CD4-positive, alpha-beta T cell (primary cell): ENCODE results near the gene TPPP. TPM values are rescaled to one million over a fixed set of nuclear protein-coding genes. Genes with fewer than 3 reads are reported as not detected.

Experiments used
- ATAC-seq: fragments of 200-7000 bp; cut with Tn5 transposase; one replicate; pipeline ENCODE4 v1.10.0; 2022; ENCODE audit warnings: mild to moderate bottlenecking; ENCODE audit not compliant: poor library complexity
- CTCF ChIA-PET: fragments of 350-600 bp; sonication (Branson Sonifier 250); formaldehyde crosslinking; loops from one replicate; lab custom pipeline; 2021; ENCODE audit warnings: antibody characterized with exemption, inconsistent platforms; lab: Charles Lee
- POLR2A ChIA-PET: fragments of 350-600 bp; sonication (Branson Sonifier 250); formaldehyde crosslinking; loops from one replicate; lab custom pipeline; 2021; ENCODE audit warnings: antibody characterized with exemption, inconsistent platforms; lab: Charles Lee
- DNase-seq, 14 experiments: peaks; one replicate each; pipeline ENCODE4 v3.0.0-alpha.2; 2013 to 2020; ENCODE audit warnings: mixed read lengths in 2 of 14
- H3K27ac ChIP-seq, 2 donors: one replicate each; pipeline versions ENCODE4 v1.5.1 to v1.7.0; 2013; ENCODE audit warnings: low read length in 2 of 2, low read depth in 1 of 2, mild to moderate bottlenecking in 1 of 2
- H3K27me3 ChIP-seq, 2 experiments: 1 replicate in 1 of 2; 2 replicates in 1 of 2; pipeline versions ENCODE4 v1.6.1 to v1.7.0; 2013; ENCODE audit warnings: low read length in 2 of 2, control low read depth in 1 of 2, mild to moderate bottlenecking in 1 of 2, moderate library complexity in 1 of 2; ENCODE audit not compliant: insufficient read depth in 2 of 2, control insufficient read depth in 1 of 2
- H3K36me3 ChIP-seq: one replicate; pipeline ENCODE4 v1.6.1; 2013; ENCODE audit warnings: low read length, control low read depth; ENCODE audit not compliant: insufficient read depth
- H3K4me1 ChIP-seq: one replicate; pipeline ENCODE4 v1.6.1; 2013; ENCODE audit warnings: low read length, control low read depth; ENCODE audit not compliant: insufficient read depth
- H3K4me3 ChIP-seq: one replicate; pipeline ENCODE4 v1.5.1; 2013; ENCODE audit warnings: mild to moderate bottlenecking, low read length, moderate library complexity
- H3K9me3 ChIP-seq, 2 experiments: 1 replicate in 1 of 2; 2 replicates in 1 of 2; pipeline versions ENCODE4 v1.6.1 to v1.7.0; 2013; ENCODE audit warnings: low read length in 2 of 2, mild to moderate bottlenecking in 2 of 2, control low read depth in 1 of 2, moderate library complexity in 1 of 2; ENCODE audit not compliant: control insufficient read depth in 1 of 2, insufficient read depth in 1 of 2
- H3K27ac Mint-ChIP-seq: one replicate; pipeline ENCODE4 v1.8.0; 2020; ENCODE audit warnings: mixed read lengths
- H3K27me3 Mint-ChIP-seq: one replicate; pipeline ENCODE4 v1.8.0; 2021; ENCODE audit warnings: mixed read lengths
- H3K36me3 Mint-ChIP-seq: one replicate; pipeline ENCODE4 v1.8.0; 2021; ENCODE audit warnings: low read depth, mixed read lengths
- H3K4me1 Mint-ChIP-seq: one replicate; pipeline ENCODE4 v1.8.0; 2021; ENCODE audit warnings: low read depth, mixed read lengths
- H3K4me3 Mint-ChIP-seq: one replicate; pipeline ENCODE4 v1.8.0; 2020; ENCODE audit warnings: mild to moderate bottlenecking, mixed read lengths
- H3K9me3 Mint-ChIP-seq: one replicate; pipeline ENCODE4 v1.8.0; 2020; ENCODE audit warnings: mixed read lengths
- CTCF ChIP-seq: fragments of 200-600 bp; IDR thresholded peaks from one replicate; pipeline ENCODE4 v1.8.0; 2022; ENCODE audit warnings: antibody characterized with exemption, mild to moderate bottlenecking
- intact Hi-C, 2 experiments: fragments of 100-400 bp; cut with DNase I in 1 of 2; cut with micrococcal nuclease in 1 of 2; formaldehyde crosslinking; loops; one replicate each; pipeline versions ENCODE4 v1.15.1 to v1.9.0; 2023 to 2025; cut with DNase I, micrococcal nuclease
- total RNA-seq, 174 experiments: library from RNA in 2 of 174; stranded (reverse) in 2 of 174; gene quantifications; one replicate each; pipeline ENCODE4 v1.2.3 and lab custom pipeline; 2021 to 2026

The TPPP gene
- total RNA-seq, 2 experiments from 2014 or later, result 8.2 to 8.5 TPM

DNA sequence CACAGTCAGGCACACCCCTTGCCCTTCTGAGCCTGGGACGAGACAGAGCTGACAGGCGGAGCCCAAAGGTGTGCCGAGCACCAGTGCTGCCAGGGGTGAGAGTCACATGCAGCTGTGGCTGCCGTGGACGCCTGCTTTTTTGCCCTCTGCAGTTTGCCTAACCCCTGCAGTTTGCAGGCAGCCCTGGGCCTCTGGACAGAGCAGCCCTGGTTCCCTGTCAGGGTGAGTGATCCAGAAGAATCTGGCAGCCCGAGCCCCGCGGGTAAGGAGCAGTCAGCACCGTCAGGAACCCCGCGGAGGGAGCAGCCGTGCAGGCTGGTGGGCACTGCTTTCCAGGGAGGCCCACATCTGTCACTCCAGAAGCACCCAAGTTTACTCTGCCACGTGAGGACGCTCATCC is 50.7 kb downstream of the TPPP start:
- DNase-seq, result no peak
- Mint-ChIP-seq H3K4me1 (no peaks in the 10 kb centered on the region), H3K9me3 (no peaks in the 10 kb centered on the region)

DNA sequence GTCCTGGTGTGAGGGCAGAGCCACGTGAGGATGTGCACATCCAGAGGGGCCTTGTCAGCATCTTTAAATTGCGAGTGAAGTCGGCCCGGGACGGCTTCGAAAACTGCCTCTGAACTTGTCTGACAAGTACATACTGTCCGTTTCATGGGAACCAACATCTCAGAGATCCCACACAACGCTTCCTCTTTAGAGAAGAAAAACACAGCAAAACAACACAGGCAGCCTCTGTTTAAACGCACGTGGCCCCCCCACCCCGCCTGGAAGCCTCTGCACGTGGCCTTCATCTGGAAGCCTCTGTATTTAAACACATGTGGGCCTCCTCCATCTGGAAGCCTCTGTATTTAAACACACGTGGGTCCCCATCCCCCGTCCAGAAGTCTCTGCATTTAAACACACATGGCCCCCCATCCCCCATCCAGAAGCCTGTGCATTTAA is 51.8 kb downstream of the TPPP start:
- Histone ChIP-seq H3K27ac (no peak overlapping the region), H3K27me3 (no peaks in the 10 kb centered on the region), H3K4me1 (no peaks in the 10 kb centered on the region), H3K4me3 (no peak overlapping the region), H3K9me3 (no peaks in the 10 kb centered on the region), H3K36me3 (peaks cover 58% of the 10 kb centered on the region)
- ATAC-seq (no peak), DNase-seq (no peak)
- ChIA-PET POLR2A (no interaction called here), CTCF (no interaction called here)
- no peak for TF ChIP-seq CTCF
- Mint-ChIP-seq H3K36me3 (peaks cover 71% of the 10 kb centered on the region), H3K4me3 (no peak overlapping the region), H3K27me3 (no peaks in the 10 kb centered on the region), H3K27ac (no peak overlapping the region), H3K9me3 (no peaks in the 10 kb centered on the region), H3K4me1 (no peaks in the 10 kb centered on the region)
- intact Hi-C loops, result no loop called here

More for the DNA sequence above, 50.7 kb downstream of the TPPP start:
- TF ChIP-seq CTCF, result no peak
- intact Hi-C loops, result no loop called here
- Histone ChIP-seq H3K4me1 (no peaks in the 10 kb centered on the region), H3K9me3 (no peaks in the 10 kb centered on the region), H3K4me3 (no peak overlapping the region), H3K27ac (no peak overlapping the region), H3K27me3 (no peaks in the 10 kb centered on the region), H3K36me3 (peaks cover 63% of the 10 kb centered on the region)
- ChIA-PET POLR2A (no interaction called here), CTCF (no interaction called here)
- Mint-ChIP-seq H3K27ac (no peak overlapping the region), H3K27me3 (no peaks in the 10 kb centered on the region), H3K4me3 (no peak overlapping the region), H3K36me3 (peaks cover 63% of the 10 kb centered on the region)
- ATAC-seq, result no peak

DNA sequence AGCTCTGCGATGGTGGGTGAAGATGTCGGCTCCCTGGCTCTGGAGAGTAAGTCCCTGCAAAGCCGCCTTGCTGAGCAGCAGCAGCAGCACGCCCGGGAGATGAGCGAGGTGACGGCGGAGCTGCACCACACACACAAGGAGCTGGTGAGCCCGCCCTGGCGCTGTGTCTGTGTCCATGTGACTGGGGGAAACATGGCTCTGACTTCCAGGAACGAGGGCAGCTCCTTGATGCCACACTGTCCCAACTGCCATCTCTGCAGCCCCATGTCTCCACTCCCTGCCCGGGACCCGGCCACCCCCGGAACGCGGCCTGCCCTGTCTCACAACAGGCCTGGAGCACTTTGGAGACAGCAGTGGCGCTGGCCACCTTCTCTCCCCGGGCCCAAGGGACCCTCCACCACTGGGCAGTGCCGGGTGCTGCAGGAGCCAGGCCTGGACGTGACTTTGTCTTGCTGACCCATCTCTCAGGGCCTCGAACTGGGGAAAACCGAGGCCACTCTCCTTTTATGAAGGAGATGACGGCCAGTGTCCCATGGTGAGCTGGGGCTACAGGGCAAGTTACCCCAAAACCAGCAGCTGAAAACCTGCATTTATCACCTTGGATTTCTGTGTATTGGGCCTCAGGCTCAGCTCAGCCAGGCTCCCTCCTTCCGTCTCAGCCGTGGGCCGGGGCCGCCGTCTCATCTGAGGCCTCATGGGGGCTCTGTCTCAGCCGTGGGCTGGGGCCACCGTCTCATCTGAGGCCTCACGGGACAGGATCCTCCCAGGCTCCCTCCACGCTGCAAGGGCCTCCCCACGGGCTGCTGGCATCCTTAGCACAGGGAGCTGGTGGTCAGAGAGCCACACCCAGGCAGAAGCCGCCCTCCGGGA is 52.5 kb downstream of the TPPP start:
- DNase-seq (no peak), ATAC-seq (no peak)
- Histone ChIP-seq H3K4me1 (no peaks in the 10 kb centered on the region), H3K4me3 (no peak overlapping the region), H3K27me3 (no peaks in the 10 kb centered on the region), H3K9me3 (peaks cover 0 to 2% of the 10 kb centered on the region in 2 experiments), H3K36me3 (peaks cover 59% of the 10 kb centered on the region), H3K27ac (no peak overlapping the region)
- Mint-ChIP-seq H3K9me3 (no peaks in the 10 kb centered on the region), H3K4me1 (no peaks in the 10 kb centered on the region), H3K27ac (no peak overlapping the region), H3K36me3 (peaks cover 71% of the 10 kb centered on the region), H3K27me3 (no peaks in the 10 kb centered on the region), H3K4me3 (no peak overlapping the region)
- no peak for TF ChIP-seq CTCF
- CTCF ChIA-PET, result no interaction called here
- intact Hi-C loops, result no loop called here
- POLR2A ChIA-PET, result no interaction called here
